Measurements from ENCODE around the gene OPCML. TPM values are rescaled to one million over a fixed set of nuclear protein-coding genes. Genes with fewer than 3 reads are reported as not detected.

Gene OPCML
- polyA plus RNA-seq, 3 donors = not detected

GRCh38 chr11:132780046-132780445, 752.3 kb downstream of the OPCML start:
- no peak for TF ChIP-seq CTCF (IDR thresholded peaks at IDR 0.05)
- H3K9me3 ChIP-seq (replicated peaks in 1 of 2; ENCODE audit: control insufficient read depth in 1 of 2, insufficient read depth in 1 of 2, low read length in 2 of 2) = no peaks in the 10 kb centered on the region
- Mint-ChIP-seq H3K4me1 (no peaks in the 10 kb centered on the region), H3K27ac (no peak overlapping the region), H3K27me3 (ENCODE audit: low read depth in 3 of 3) (peaks cover 0 to 4% (median 2%) of the 10 kb centered on the region in 3 donors), H3K36me3 (no peaks in the 10 kb centered on the region), H3K9me3 (peaks cover 0 to 7% (median 3%) of the 10 kb centered on the region in 7 donors), H3K4me3 (no peak overlapping the region)
- H2AFZ ChIP-seq (ENCODE audit: insufficient read depth, low read depth, low read length, poor library complexity, severe bottlenecking) = no peak overlapping the region
- no peak for DNase-seq
- no peak overlapping the region for H3K9ac ChIP-seq (ENCODE audit: insufficient read depth, low read length, poor library complexity, severe bottlenecking)
- no peaks in the 10 kb centered on the region for H3K4me1 ChIP-seq (ENCODE audit: control insufficient read depth in 1 of 2, insufficient read depth in 2 of 2, low read length in 2 of 2)
- H3K4me3 ChIP-seq (replicated peaks in 1 of 3; ENCODE audit: low read depth in 2 of 3, low read length in 3 of 3) = no peak overlapping the region
- no peaks in the 10 kb centered on the region for H3K27me3 ChIP-seq (ENCODE audit: control insufficient read depth in 2 of 2, insufficient read depth in 2 of 2, low read length in 2 of 2)
- no peaks in the 10 kb centered on the region for H3K79me2 ChIP-seq (ENCODE audit: insufficient read depth, low read length)
- 88% methylated on average over 2 of the region's 5 CpGs for WGBS (ENCODE audit: insufficient coverage)
- H3K36me3 ChIP-seq (replicated peaks in 1 of 2; ENCODE audit: control insufficient read depth in 1 of 2, insufficient read depth in 2 of 2, low read length in 2 of 2) = no peaks in the 10 kb centered on the region
- H3K4me2 ChIP-seq (replicated peaks; ENCODE audit: extremely low read depth, low read length, poor library complexity, severe bottlenecking) = no peak overlapping the region
- intact Hi-C loops (cut with micrococcal nuclease) = no loop called here
- H4K20me1 ChIP-seq (ENCODE audit: insufficient read depth, low read length) = no peaks in the 10 kb centered on the region
- H3K27ac ChIP-seq (ENCODE audit: low read depth in 1 of 2, low read length in 2 of 2) = no peak overlapping the region

GRCh38 chr11:132779497-132779896, 752.8 kb downstream of the OPCML start:
- Mint-ChIP-seq H3K4me3 (no peak overlapping the region), H3K4me1 (no peaks in the 10 kb centered on the region), H3K27me3 (ENCODE audit: low read depth in 3 of 3) (peaks cover 0 to 4% (median 2%) of the 10 kb centered on the region in 3 donors), H3K27ac (no peak overlapping the region), H3K36me3 (no peaks in the 10 kb centered on the region), H3K9me3 (peaks cover 0 to 7% (median 3%) of the 10 kb centered on the region in 7 donors)
- H3K9ac ChIP-seq (ENCODE audit: insufficient read depth, low read length, poor library complexity, severe bottlenecking) = no peak overlapping the region
- no peak for DNase-seq
- no peaks in the 10 kb centered on the region for H3K4me1 ChIP-seq (ENCODE audit: control insufficient read depth in 1 of 2, insufficient read depth in 2 of 2, low read length in 2 of 2)
- no peaks in the 10 kb centered on the region for H3K79me2 ChIP-seq (ENCODE audit: insufficient read depth, low read length)
- TF ChIP-seq CTCF (IDR thresholded peaks at IDR 0.05) = no peak
- H3K9me3 ChIP-seq (replicated peaks in 1 of 2; ENCODE audit: control insufficient read depth in 1 of 2, insufficient read depth in 1 of 2, low read length in 2 of 2) = no peaks in the 10 kb centered on the region
- H4K20me1 ChIP-seq (ENCODE audit: insufficient read depth, low read length) = no peaks in the 10 kb centered on the region
- H2AFZ ChIP-seq (ENCODE audit: insufficient read depth, low read depth, low read length, poor library complexity, severe bottlenecking) = no peak overlapping the region
- no peak overlapping the region for H3K27ac ChIP-seq (ENCODE audit: low read depth in 1 of 2, low read length in 2 of 2)
- no peak overlapping the region for H3K4me2 ChIP-seq (replicated peaks; ENCODE audit: extremely low read depth, low read length, poor library complexity, severe bottlenecking)
- H3K27me3 ChIP-seq (ENCODE audit: control insufficient read depth in 2 of 2, insufficient read depth in 2 of 2, low read length in 2 of 2) = no peaks in the 10 kb centered on the region
- H3K4me3 ChIP-seq (replicated peaks in 1 of 3; ENCODE audit: low read depth in 2 of 3, low read length in 3 of 3) = no peak overlapping the region
- intact Hi-C loops (cut with micrococcal nuclease) = no loop called here
- no CpG with 5 or more reads among the region's 3 CpGs for WGBS (ENCODE audit: insufficient coverage)
- H3K36me3 ChIP-seq (replicated peaks in 1 of 2; ENCODE audit: control insufficient read depth in 1 of 2, insufficient read depth in 2 of 2, low read length in 2 of 2) = no peaks in the 10 kb centered on the region
